Measurements from ENCODE around the gene ACD.

DNA sequence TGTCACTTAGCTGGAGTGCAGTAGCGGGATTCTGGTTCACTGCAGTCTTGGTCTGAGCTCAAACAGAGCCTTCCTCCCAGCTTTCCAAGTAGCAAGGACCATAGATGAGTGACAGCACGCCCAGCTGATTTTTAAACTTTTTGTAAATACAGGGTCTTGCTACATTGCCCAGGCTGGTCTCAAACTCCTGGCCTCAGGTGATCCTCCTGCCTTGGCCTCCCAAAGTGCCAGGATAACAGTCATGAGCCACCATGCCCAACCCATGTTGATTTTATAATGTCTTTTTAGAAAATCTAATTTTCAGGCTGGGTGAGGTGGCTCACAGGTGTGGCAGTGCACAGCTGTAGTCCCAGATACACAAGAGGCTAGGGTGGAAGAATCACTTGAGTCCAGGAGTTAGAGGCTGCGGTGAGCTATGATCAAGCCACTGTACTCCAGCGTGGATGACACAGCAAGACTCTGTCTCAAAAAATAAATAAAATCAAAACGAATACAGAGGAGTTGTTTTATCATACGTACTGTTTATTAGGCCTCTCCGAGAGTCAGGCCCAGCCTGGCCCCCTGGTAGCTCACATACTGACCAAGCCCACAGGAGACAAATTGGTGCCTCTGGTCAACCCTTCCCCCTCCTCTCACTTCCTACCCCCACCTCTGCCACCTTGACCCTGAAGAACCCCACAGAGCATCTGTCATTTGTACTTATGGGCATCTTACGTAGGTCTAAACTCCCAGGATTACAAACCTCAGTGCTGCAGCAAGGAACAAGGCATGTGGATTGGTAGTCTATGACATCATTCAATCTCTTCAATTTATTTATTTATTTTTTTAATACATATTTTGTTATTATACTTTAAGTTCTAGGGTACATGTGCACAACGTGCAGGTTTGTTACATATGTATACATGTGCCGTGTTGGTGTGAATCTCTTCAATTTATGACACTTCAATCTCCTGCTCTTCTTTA is 20.2 kb upstream of the ACD start:
- TF ChIP-seq, protein P1, sequence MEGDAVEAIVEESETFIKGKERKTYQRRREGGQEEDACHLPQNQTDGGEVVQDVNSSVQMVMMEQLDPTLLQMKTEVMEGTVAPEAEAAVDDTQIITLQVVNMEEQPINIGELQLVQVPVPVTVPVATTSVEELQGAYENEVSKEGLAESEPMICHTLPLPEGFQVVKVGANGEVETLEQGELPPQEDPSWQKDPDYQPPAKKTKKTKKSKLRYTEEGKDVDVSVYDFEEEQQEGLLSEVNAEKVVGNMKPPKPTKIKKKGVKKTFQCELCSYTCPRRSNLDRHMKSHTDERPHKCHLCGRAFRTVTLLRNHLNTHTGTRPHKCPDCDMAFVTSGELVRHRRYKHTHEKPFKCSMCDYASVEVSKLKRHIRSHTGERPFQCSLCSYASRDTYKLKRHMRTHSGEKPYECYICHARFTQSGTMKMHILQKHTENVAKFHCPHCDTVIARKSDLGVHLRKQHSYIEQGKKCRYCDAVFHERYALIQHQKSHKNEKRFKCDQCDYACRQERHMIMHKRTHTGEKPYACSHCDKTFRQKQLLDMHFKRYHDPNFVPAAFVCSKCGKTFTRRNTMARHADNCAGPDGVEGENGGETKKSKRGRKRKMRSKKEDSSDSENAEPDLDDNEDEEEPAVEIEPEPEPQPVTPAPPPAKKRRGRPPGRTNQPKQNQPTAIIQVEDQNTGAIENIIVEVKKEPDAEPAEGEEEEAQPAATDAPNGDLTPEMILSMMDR (IDR thresholded peaks at IDR 0.05) = no peak
- no peak for TF ChIP-seq POLR2A (IDR thresholded peaks at IDR 0.05)
- no peak for TF ChIP-seq EP300 (IDR thresholded peaks at IDR 0.05)
